Heart left ventricle (tissue), 16 donors: Measurements from ENCODE around the gene DMRTC2. TPM values are rescaled to one million over a fixed set of nuclear protein-coding genes. Genes with fewer than 3 reads are reported as not detected.

Experiments used
- ATAC-seq, 4 donors: fragments of 200-7000 bp; cut with Tn5 transposase; one replicate each; pipeline ENCODE4 v1.9.1; 2020 to 2022; ENCODE audit warnings: moderate library complexity in 4 of 4, mild to moderate bottlenecking in 3 of 4, moderate number of reproducible peaks in 1 of 4
- DNase-seq, 5 donors: peaks; one replicate each; pipeline ENCODE4 v3.0.0-alpha.2; 2020
- H3K27ac ChIP-seq, 12 donors: fragments of 200-600 bp; sonication (generic) in 4 of 12; one replicate each; pipeline versions ENCODE4 v1.5.0 to v1.8.0; 2016 to 2022; ENCODE audit warnings: mild to moderate bottlenecking in 2 of 12
- H3K27me3 ChIP-seq, 9 donors: fragments of 200-600 bp; sonication (generic) in 2 of 9; one replicate each; pipeline versions ENCODE4 v1.5.1 to v1.8.0; 2016 to 2022; ENCODE audit warnings: mild to moderate bottlenecking in 3 of 9
- H3K36me3 ChIP-seq, 9 donors: fragments of 200-600 bp; sonication (generic) in 2 of 9; one replicate each; pipeline versions ENCODE4 v1.5.0 to v1.8.0; 2018 to 2022; ENCODE audit warnings: mild to moderate bottlenecking in 2 of 9
- H3K4me1 ChIP-seq, 12 donors: fragments of 200-600 bp; sonication (generic) in 4 of 12; one replicate each; pipeline versions ENCODE4 v1.5.0 to v1.8.0; 2016 to 2022; ENCODE audit warnings: mild to moderate bottlenecking in 3 of 12
- H3K4me3 ChIP-seq, 12 donors: fragments of 200-600 bp; sonication (generic) in 4 of 12; one replicate each; pipeline versions ENCODE4 v1.5.0 to v1.8.0; 2017 to 2022; ENCODE audit warnings: mild to moderate bottlenecking in 9 of 12, moderate library complexity in 4 of 12
- H3K9me3 ChIP-seq, 12 donors: fragments of 200-600 bp; sonication (generic) in 4 of 12; one replicate each; pipeline versions ENCODE4 v1.5.0 to v1.8.0; 2016 to 2022; ENCODE audit warnings: mild to moderate bottlenecking in 1 of 12
- POLR2A ChIP-seq, 2 donors: fragments of 450-650 bp; IDR thresholded peaks; one replicate each; pipeline ENCODE4 v1.6.1; 2017; ENCODE audit warnings: antibody characterized with exemption in 2 of 2, mild to moderate bottlenecking in 2 of 2, moderate library complexity in 2 of 2
- WGBS, 4 donors: extraction: QIAGEN DNeasy Blood & Tissue Kit in 2 of 4; methylation state at CpG; one replicate each; pipeline versions ENCODE4 v1.1.5 to v1.1.7; 2013 to 2018; 5-methylcytosine and 5-hydroxymethylcytosine counted together
- intact Hi-C, 10 donors: fragments of 100-400 bp; cut with DNase I; formaldehyde crosslinking; loops; one replicate each; pipeline versions ENCODE4 v1.11.1 to v1.14.2; 2022
- microRNA-seq, 4 donors: library from miRNA; unstranded; fragments of <30 nt; microRNA quantifications; one replicate each; pipeline versions ENCODE4 to v1.2.0, GENCODE V29; 2017 to 2020
- polyA plus RNA-seq, 2 donors: library from polyadenylated mRNA; stranded (reverse); fragments of 200-250 nt; gene quantifications; one replicate each; pipeline ENCODE4 v1.2.3, GENCODE V29; 2013
- total RNA-seq, 9 donors: library from RNA; depleted of rRNA in 2 of 9; stranded (reverse); fragments of >200 nt in 2 of 9; fragmentation: NEBNext Ultra II Directional in 3 of 9; extraction: Animal tissue kit (Norgen Biotek cat#: 25700) in 3 of 9; gene quantifications; one replicate each; pipeline versions ENCODE4 v1.1.0 to v1.2.4, GENCODE V29; 2016 to 2023
- TF ChIP-seq, protein P1 (sequence below), 12 donors: fragments of 200-600 bp; sonication (generic) in 4 of 12; IDR thresholded peaks; one replicate each; pipeline versions ENCODE4 v1.5.0 to v1.8.0; 2018 to 2022; ENCODE audit warnings: antibody characterized with exemption in 12 of 12, mild to moderate bottlenecking in 5 of 12
- donor health status: ischemic (EF 13 %, LVEDD 7.1; RV severe dilation, severe dysfunction).
- donor health status: healthy with polysubstance abuse.
- donor health status: DM: no; HTN: yes; CAD: no.
- donor health status: DM: no; HTN: no; CAD: no.
- donor health status: ischemic (EF 25% LVEDD 6.9; RV normal size, moderate dysfunction).
- donor health status: ischemic (EF 25% LVEDD 5.7; RV mildly dilated, moderate dysfunction).
- donor health status: healthy.
- donor health status: DM: yes; HTN: yes; CAD: no.
- donor health status: ischemic (EF 35%, LVEDD 5.7; RV mildly dilated, moderate dysfunction).
- donor health status: nonischemic (EF 11% LVEDD 7.7; RV severe dilation, severe dysfunction).
- donor health status: DM: yes; HTN: yes; CAD: no.
- donor health status: PGD.
- donor health status: ischemic (EF 29% LVEDD 5.4; RV normal size, mild dysfunction).
- donor health status: nonischemic (EF 23%, LVEDD 6.1; RV moderate dilation, normal function).

The DMRTC2 gene
- total and polyA plus RNA-seq, 11 donors: not detected

DNA sequence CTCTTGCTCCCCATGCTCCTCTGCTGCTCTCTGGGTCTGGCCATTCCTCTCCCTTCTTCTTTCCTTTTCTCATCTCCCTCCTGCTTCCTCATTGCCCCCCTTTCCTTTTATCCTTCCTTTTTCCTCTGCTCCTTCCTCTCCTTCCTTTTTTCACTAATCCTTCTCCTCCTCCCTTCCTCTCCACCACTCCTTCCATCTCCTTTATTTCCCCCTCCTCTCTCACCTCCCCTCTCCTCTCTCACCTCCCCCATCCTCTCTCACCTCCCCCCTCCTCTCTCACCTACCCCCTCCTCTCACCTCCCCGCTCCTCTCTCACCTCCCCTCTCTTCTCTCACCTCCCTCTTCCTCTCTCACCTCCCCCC is 51.7 kb downstream of the DMRTC2 start:
- Histone ChIP-seq H3K9me3 (no peaks in the 10 kb centered on the region), H3K27ac (no peak overlapping the region), H3K4me1 (peaks cover 0 to 5% (median 0%) of the 10 kb centered on the region in 12 donors), H3K4me3 (no peak overlapping the region), H3K27me3 (no peaks in the 10 kb centered on the region), H3K36me3 (peaks cover 0 to 81% (median 76%) of the 10 kb centered on the region in 9 donors)
- TF ChIP-seq, protein P1, sequence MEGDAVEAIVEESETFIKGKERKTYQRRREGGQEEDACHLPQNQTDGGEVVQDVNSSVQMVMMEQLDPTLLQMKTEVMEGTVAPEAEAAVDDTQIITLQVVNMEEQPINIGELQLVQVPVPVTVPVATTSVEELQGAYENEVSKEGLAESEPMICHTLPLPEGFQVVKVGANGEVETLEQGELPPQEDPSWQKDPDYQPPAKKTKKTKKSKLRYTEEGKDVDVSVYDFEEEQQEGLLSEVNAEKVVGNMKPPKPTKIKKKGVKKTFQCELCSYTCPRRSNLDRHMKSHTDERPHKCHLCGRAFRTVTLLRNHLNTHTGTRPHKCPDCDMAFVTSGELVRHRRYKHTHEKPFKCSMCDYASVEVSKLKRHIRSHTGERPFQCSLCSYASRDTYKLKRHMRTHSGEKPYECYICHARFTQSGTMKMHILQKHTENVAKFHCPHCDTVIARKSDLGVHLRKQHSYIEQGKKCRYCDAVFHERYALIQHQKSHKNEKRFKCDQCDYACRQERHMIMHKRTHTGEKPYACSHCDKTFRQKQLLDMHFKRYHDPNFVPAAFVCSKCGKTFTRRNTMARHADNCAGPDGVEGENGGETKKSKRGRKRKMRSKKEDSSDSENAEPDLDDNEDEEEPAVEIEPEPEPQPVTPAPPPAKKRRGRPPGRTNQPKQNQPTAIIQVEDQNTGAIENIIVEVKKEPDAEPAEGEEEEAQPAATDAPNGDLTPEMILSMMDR (IDR thresholded peaks at IDR 0.05): no peak
- no peak for TF ChIP-seq POLR2A (IDR thresholded peaks at IDR 0.05)
- DNase-seq (no peak), ATAC-seq (no peak)
- intact Hi-C loops: no loop called here
- 96 to 100% (median 100%) methylated on average over 1 of the region's 1 CpG for WGBS, 4 donors

GRCh38 chr19:41897181-41897580 is 52.3 kb downstream of the DMRTC2 start:
- intact Hi-C loops: no loop called here
- Histone ChIP-seq H3K27me3 (no peaks in the 10 kb centered on the region), H3K4me3 (no peak overlapping the region), H3K36me3 (peaks cover 0 to 81% (median 76%) of the 10 kb centered on the region in 9 donors), H3K4me1 (peaks cover 0 to 5% (median 0%) of the 10 kb centered on the region in 12 donors), H3K9me3 (no peaks in the 10 kb centered on the region), H3K27ac (no peak overlapping the region)
- 92 to 100% (median 97%) methylated on average over 2 to 3 of the region's 3 CpGs for WGBS, 4 donors
- TF ChIP-seq, protein P1 (IDR thresholded peaks at IDR 0.05): no peak
- no peak for TF ChIP-seq POLR2A (IDR thresholded peaks at IDR 0.05)
- DNase-seq (no peak), ATAC-seq (no peak)

DNA sequence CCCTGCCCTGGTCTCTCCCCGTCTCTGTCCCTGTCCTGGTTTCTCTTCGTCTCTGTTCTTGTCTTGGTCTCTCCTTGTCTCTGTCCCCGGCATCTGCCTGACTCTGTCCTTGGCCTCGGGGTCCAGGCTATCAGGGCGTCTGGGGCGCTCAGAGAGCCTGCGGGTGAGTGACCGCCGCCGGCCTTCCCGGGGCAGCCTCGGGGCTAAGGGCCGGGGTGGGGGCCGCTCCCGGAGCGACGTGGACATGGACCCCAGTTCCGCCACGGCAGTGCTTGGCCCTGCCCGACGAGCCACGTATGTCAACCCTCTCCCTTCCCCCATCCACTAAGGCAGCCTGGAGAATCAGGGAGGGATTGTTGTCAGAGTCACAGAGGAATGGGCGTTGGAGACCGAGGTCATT is 53.0 kb downstream of the DMRTC2 start:
- DNase-seq: no peak
- Histone ChIP-seq H3K4me3 (no peak overlapping the region), H3K27ac (no peak overlapping the region), H3K9me3 (no peaks in the 10 kb centered on the region), H3K4me1 (no peaks in the 10 kb centered on the region), H3K27me3 (no peaks in the 10 kb centered on the region), H3K36me3 (peaks cover 1 to 81% (median 76%) of the 10 kb centered on the region in 9 donors)
- ATAC-seq: no peak
- TF ChIP-seq, protein P1 (IDR thresholded peaks at IDR 0.05): no peak
- no peak for TF ChIP-seq POLR2A (IDR thresholded peaks at IDR 0.05)
- 89 to 94% (median 92%) methylated on average over 24 of the region's 24 CpGs for WGBS, 4 donors
- intact Hi-C loops: no loop called here

DNA sequence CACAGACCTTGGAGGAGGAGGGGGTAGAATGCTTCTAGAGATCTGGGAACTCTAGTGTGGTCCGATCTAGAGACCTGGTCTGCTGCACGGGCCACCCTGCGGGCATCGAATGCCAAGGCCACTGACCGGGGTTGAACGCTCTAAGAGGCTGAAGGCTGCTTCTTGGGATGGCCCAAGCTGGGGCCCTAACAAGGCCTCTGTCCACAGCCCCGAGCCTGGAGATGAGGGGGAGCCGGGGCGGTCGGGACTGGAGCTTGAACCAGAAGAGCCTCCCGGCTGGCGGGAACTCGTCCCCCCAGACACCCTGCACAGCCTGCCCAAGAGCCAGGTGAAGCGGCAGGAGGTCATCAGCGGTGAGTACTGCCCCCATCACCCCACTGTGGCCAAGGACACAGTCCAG is 53.4 kb downstream of the DMRTC2 start:
- H3K4me3 ChIP-seq: no peak overlapping the region
- H3K27ac ChIP-seq: no peak overlapping the region
- peaks cover 5 to 82% (median 78%) of the 10 kb centered on the region in 9 donors for H3K36me3 ChIP-seq
- H3K9me3 ChIP-seq: no peaks in the 10 kb centered on the region
- ATAC-seq (no peak), DNase-seq (no peak)
- intact Hi-C loops: no loop called here
- 88 to 97% (median 94%) methylated on average over 5 to 15 of the region's 15 CpGs for WGBS, 4 donors
- H3K4me1 ChIP-seq: no peaks in the 10 kb centered on the region
- no peaks in the 10 kb centered on the region for H3K27me3 ChIP-seq
- TF ChIP-seq POLR2A (IDR thresholded peaks at IDR 0.05): no peak
- TF ChIP-seq, protein P1 (IDR thresholded peaks at IDR 0.05): no peak

Small RNA genes within 50 kb of the gene (microRNA-seq; reads per million reads assigned to microRNA genes)
- 0 reads per million in 4 donors for gene MIR6797

Other genes starting within 250 kb of the DMRTC2 start
- 1 to 10 TPM in 1 of 9 donors, under 1 TPM in 6, not detected in 2; 0.29 to 1.5 (median 0.35) TPM for gene CEACAM4, start 218.0 kb upstream of the DMRTC2 start, total RNA-seq
- gene CEACAM4, start 218.0 kb upstream of the DMRTC2 start, polyA plus RNA-seq: under 1 TPM; 0.46 to 0.49 TPM
- gene CEACAM7, start 156.8 kb upstream of the DMRTC2 start, total RNA-seq: under 1 TPM in 1 of 9 donors, not detected in 8; 0.26 TPM
- gene CEACAM7, start 156.8 kb upstream of the DMRTC2 start, polyA plus RNA-seq: under 1 TPM in 1 of 2 donors, not detected in 1; 0.12 TPM
- gene CEACAM5, start 136.4 kb upstream of the DMRTC2 start, total RNA-seq: under 1 TPM in 1 of 9 donors, not detected in 8; 0.75 TPM
- under 1 TPM in 1 of 2 donors, not detected in 1; 0.22 TPM for gene CEACAM5, start 136.4 kb upstream of the DMRTC2 start, polyA plus RNA-seq
- under 1 TPM in 2 of 9 donors, not detected in 7; 0.12 to 0.53 TPM for gene CEACAM6, start 89.5 kb upstream of the DMRTC2 start, total RNA-seq
- under 1 TPM in 1 of 2 donors, not detected in 1; 0.08 TPM for gene CEACAM6, start 89.5 kb upstream of the DMRTC2 start, polyA plus RNA-seq
- 1 to 10 TPM in 2 of 9 donors, not detected in 7; 1.6 to 2.0 TPM for gene CEACAM3, start 48.5 kb upstream of the DMRTC2 start, total RNA-seq
- gene CEACAM3, start 48.5 kb upstream of the DMRTC2 start, polyA plus RNA-seq: under 1 TPM in 1 of 2 donors, not detected in 1; 0.07 TPM
- not detected for gene LYPD4, start 359 bp upstream of the DMRTC2 start, total RNA-seq
- gene LYPD4, start 359 bp upstream of the DMRTC2 start, polyA plus RNA-seq: not detected
- 1,000 to 10,000 TPM in 1 of 9 donors, 100 to 1,000 TPM in 8; 161 to 1,072 (median 585) TPM for gene RPS19, start 15.2 kb downstream of the DMRTC2 start, total RNA-seq
- gene RPS19, start 15.2 kb downstream of the DMRTC2 start, polyA plus RNA-seq: 1,000 to 10,000 TPM in 1 of 2 donors, 100 to 1,000 TPM in 1; 840 to 1,676 TPM
- under 1 TPM in 3 of 9 donors, not detected in 6; 0.37 to 0.88 (median 0.45) TPM for gene CD79A, start 32.2 kb downstream of the DMRTC2 start, total RNA-seq
- gene CD79A, start 32.2 kb downstream of the DMRTC2 start, polyA plus RNA-seq: under 1 TPM in 1 of 2 donors, not detected in 1; 0.51 TPM
- 10 to 100 TPM; 22.8 to 89.2 (median 27.2) TPM for gene ARHGEF1, start 38.1 kb downstream of the DMRTC2 start, total RNA-seq
- 10 to 100 TPM; 32.1 to 44.1 TPM for gene ARHGEF1, start 38.1 kb downstream of the DMRTC2 start, polyA plus RNA-seq
- under 1 TPM in 1 of 9 donors, not detected in 8; 0.13 TPM for gene ERFL, start 83.4 kb downstream of the DMRTC2 start, total RNA-seq
- gene ERFL, start 83.4 kb downstream of the DMRTC2 start, polyA plus RNA-seq: not detected
- gene RABAC1, start 114.3 kb downstream of the DMRTC2 start, total RNA-seq: 100 to 1,000 TPM in 3 of 9 donors, 10 to 100 TPM in 6; 43.2 to 128 (median 67.2) TPM
- 100 to 1,000 TPM in 1 of 2 donors, 10 to 100 TPM in 1; 97.2 to 217 TPM for gene RABAC1, start 114.3 kb downstream of the DMRTC2 start, polyA plus RNA-seq
- gene ATP1A3, start 149.2 kb downstream of the DMRTC2 start, total RNA-seq: 100 to 1,000 TPM; 165 to 414 (median 231) TPM
- 100 to 1,000 TPM in 1 of 2 donors, 10 to 100 TPM in 1; 48.3 to 117 TPM for gene ATP1A3, start 149.2 kb downstream of the DMRTC2 start, polyA plus RNA-seq
- 1 to 10 TPM; 1.4 to 9.0 (median 3.6) TPM for gene GRIK5, start 225.2 kb downstream of the DMRTC2 start, total RNA-seq
- under 1 TPM; 0.28 to 0.72 TPM for gene GRIK5, start 225.2 kb downstream of the DMRTC2 start, polyA plus RNA-seq
- gene ZNF574, start 231.1 kb downstream of the DMRTC2 start, total RNA-seq: 10 to 100 TPM in 3 of 9 donors, 1 to 10 TPM in 6; 6.3 to 17.7 (median 8.8) TPM
- gene ZNF574, start 231.1 kb downstream of the DMRTC2 start, polyA plus RNA-seq: 1 to 10 TPM; 5.1 to 6.9 TPM